NCI-H187 treated with DMSO at 0.1 percent for 48 hours (cell line): ENCODE measurements around the gene TBP.
"Not testable (repeated sequence)": the region's sequence is repeated elsewhere in the genome, so short reads cannot be mapped to it uniquely, and the experiment has no call there.

Experiments
- DNase-seq: peaks from one replicate; lab custom pipeline; 2025; lab: John Stamatoyannopoulos, UW

TBP gene

DNA sequence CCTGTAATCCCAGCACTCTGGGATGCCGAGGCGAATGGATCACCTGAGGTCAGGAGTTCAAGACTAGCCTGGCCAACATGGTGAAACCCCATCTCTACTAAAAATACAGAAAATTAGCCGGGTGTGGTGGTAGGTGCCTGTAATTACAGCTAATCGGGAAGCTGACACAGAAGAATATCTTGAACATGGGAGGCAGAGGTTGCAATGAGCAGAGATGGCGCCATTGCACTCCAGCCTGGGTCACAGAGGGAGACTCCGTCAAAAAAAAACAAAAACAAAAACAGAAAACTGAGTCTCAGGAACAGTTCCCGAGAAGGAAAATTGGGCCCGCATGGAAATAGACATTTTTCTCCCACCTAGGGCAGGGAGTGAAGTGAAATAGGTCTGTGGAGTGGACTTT lies 55.1 kb downstream of the TBP start:
- DNase-seq = not testable (repeated sequence)

- not testable (repeated sequence) for DNase-seq
These were observed 58.2 kb downstream of the TBP start for GRCh38 chr6:170612256-170612804.

DNA sequence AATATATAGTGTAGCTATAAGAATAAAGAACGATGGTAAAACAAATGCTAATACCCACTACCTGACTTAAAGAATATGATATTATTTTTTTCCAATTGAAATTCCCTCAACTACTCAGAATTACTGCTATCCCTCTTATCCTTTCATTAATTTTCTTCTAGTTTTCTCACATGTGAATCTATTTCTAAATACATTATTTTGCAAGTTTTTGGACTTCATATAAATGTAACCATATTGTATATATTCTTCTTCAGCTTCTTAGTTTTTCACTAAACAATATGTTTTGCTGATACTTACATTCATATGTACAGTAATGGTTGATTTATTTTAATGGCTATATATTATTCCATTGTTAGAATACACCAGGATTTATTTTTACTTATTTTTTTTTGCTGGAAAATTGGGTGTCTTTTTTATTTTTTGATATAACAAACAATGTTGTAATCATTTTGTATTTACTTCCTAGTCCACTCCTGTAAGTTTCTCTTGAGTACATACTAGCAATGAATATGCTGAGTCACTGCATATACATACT lies 61.9 kb downstream of the TBP start:
- DNase-seq = not testable (repeated sequence)
